Astrocyte of the cerebellum (primary cell): ENCODE measurements around the gene CIC.
A peak's percentile ranks its signal among the peaks of the same experiment; 100 is the strongest.

Experiments
- DNase-seq: peaks from one replicate; pipeline ENCODE4 v3.0.0-alpha.2; 2011; ENCODE audit warnings: low read depth
- H3K4me3 ChIP-seq: 2 replicates; pipeline ENCODE4 v1.5.1; 2011; ENCODE audit warnings: mild to moderate bottlenecking, low read depth, low read length, moderate library complexity
- CTCF ChIP-seq: IDR thresholded peaks from 2 replicates; pipeline ENCODE4 v1.5.1; 2012; ENCODE audit warnings: low read length, low read depth, moderate library complexity, mild to moderate bottlenecking; ENCODE audit errors: missing control alignments
- in situ Hi-C: cut with HindIII; loops from 2 replicates; pipeline ENCODE4 v1.10.0; 2017; ENCODE audit warnings: low sequenced_read_pairs

The CIC gene

GRCh38 chr19:42250666-42251531 lies 18.2 kb upstream of the CIC start:
- no peak for TF ChIP-seq CTCF
- no peak for DNase-seq
- in situ Hi-C loops = no loop called here
- H3K4me3 ChIP-seq = peak overlapping the region; percentile 98

- in situ Hi-C loops = no loop called here
- DNase-seq = no peak
- peak overlapping the region; percentile 98 for H3K4me3 ChIP-seq
- TF ChIP-seq CTCF = no peak
These were observed 17.3 kb upstream of the CIC start for GRCh38 chr19:42251572-42252358.

- DNase-seq = no peak
These were observed 16.4 kb upstream of the CIC start for GRCh38 chr19:42252365-42253244.

GRCh38 chr19:42253245-42254088 lies 15.6 kb upstream of the CIC start:
- DNase-seq = no peak
- in situ Hi-C loops = no loop called here
- no peak for TF ChIP-seq CTCF
- peak overlapping the region; percentile 98 for H3K4me3 ChIP-seq

More at GRCh38 chr19:42252365-42253244, 16.4 kb upstream of the CIC start:
- TF ChIP-seq CTCF = no peak
- H3K4me3 ChIP-seq = peak overlapping the region; percentile 98
- in situ Hi-C loops = no loop called here

GRCh38 chr19:42254089-42254849 lies 14.8 kb upstream of the CIC start:
- TF ChIP-seq CTCF = no peak
- in situ Hi-C loops = no loop called here
- DNase-seq = no peak
- peak overlapping the region; percentile 98 for H3K4me3 ChIP-seq
